GM21423 (cell line): ENCODE results near the gene B3GALT4.

Experiments
- ATAC-seq: cut with Tn5 transposase; IDR thresholded peaks from one replicate; pipeline ENCODE4 v1.9.1; 2021; ENCODE audit warnings: mild to moderate bottlenecking, moderate library complexity; ENCODE audit not compliant: unreplicated experiment

B3GALT4 gene

GRCh38 chr6:33288921-33289783, 12.2 kb downstream of the B3GALT4 start, which contains the start of the genes PFDN6 and WDR46:
Gene PFDN6 (plus strand): TSS chr6:33289601. CDS start chr6:33289857, 256 bp downstream.
Gene WDR46 (minus strand): TSS chr6:33289239. CDS start chr6:33289170, 69 bp downstream.
- ATAC-seq, result peak; percentile 82

GRCh38 chr6:33289784-33290315, 12.9 kb downstream of the B3GALT4 start:
- no peak for ATAC-seq

- ATAC-seq, result no peak
Observed at GRCh38 chr6:33290459-33290858, 13.5 kb downstream of the B3GALT4 start.

- ATAC-seq, result no peak
Observed at GRCh38 chr6:33292996-33293682, 16.2 kb downstream of the B3GALT4 start.

GRCh38 chr6:33294086-33294823, 17.3 kb downstream of the B3GALT4 start:
- ATAC-seq, result no peak

GRCh38 chr6:33295621-33296369, 18.9 kb downstream of the B3GALT4 start:
- no peak for ATAC-seq

- ATAC-seq, result no peak
Observed at GRCh38 chr6:33296797-33297405, 20.0 kb downstream of the B3GALT4 start.

GRCh38 chr6:33297406-33297955, 20.6 kb downstream of the B3GALT4 start:
- ATAC-seq, result no peak

GRCh38 chr6:33297956-33298772, 21.2 kb downstream of the B3GALT4 start:
- ATAC-seq, result no peak

GRCh38 chr6:33298773-33299236, 21.9 kb downstream of the B3GALT4 start, which contains the start of gene RGL2:
Gene RGL2 (minus strand): TSS chr6:33298942. CDS start chr6:33298610, 332 bp downstream.
- peak; percentile 13 for ATAC-seq

GRCh38 chr6:33299237-33299944, 22.5 kb downstream of the B3GALT4 start:
- peak; percentile 69 for ATAC-seq

- ATAC-seq, result no peak
Observed at GRCh38 chr6:33301877-33302276, 25.0 kb downstream of the B3GALT4 start.

GRCh38 chr6:33304216-33304615, 27.3 kb downstream of the B3GALT4 start:
- no peak for ATAC-seq

- ATAC-seq, result no peak
Observed at GRCh38 chr6:33305052-33305451, 28.1 kb downstream of the B3GALT4 start.

- ATAC-seq, result no peak
Observed at GRCh38 chr6:33306356-33306755, 29.4 kb downstream of the B3GALT4 start.

GRCh38 chr6:33312361-33313104, 35.6 kb downstream of the B3GALT4 start:
- ATAC-seq, result peak; percentile 29

GRCh38 chr6:33313105-33313708, 36.3 kb downstream of the B3GALT4 start:
- ATAC-seq, result peak; percentile 3
